DMS53 (cell line): ENCODE measurements around the gene GGA1.

Experiments used
- DNase-seq: peaks from one replicate; lab custom pipeline; 2025; lab: John Stamatoyannopoulos, UW

GGA1 gene

GRCh38 chr22:37674951-37675929 lies 66.6 kb downstream of the GGA1 start, which contains the start of gene LGALS1:
Gene LGALS1 (plus strand): TSS chr22:37675636. CDS start chr22:37675703, 67 bp downstream.
- peak; percentile 23 for DNase-seq

DNA sequence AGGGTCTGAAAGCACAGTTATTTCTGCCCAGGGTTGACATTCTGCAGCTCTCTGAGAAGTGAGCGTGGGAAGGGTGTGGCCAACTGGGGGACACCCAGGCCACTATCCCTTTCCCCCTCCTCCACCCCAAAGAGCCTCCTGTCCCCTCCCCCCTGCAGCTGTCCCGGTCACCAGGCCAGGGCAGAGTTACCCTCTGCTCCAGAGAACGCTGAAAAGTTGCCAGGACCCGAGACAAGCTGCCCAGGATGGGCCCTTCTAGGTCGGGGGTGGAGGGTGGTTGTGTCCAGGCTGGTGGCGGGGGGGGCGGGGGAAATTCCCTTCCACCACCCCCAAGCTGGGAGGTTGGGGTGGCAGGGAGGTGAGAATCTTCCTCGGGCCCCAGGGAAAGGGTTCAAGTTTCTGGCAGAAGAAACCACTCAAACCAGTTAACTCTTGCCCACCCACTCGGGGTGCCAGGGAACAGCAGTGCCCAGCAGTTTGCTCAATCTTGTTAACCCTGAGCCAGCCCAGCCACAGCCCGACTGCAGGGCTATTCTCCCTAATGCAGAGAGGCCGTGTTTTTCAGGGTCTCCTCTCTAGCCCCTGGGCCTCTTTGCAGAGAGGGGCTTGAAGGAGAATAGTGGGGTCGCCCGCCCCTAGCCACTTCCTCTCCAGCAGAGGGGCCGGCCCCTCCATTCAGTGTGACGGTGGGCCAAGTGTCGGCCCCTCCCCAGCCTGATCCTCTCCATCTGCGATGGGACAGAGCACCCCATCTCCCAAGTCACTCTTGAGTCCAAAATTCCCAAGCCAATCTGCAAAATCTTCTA lies 67.5 kb downstream of the GGA1 start:
- no peak for DNase-seq

DNA sequence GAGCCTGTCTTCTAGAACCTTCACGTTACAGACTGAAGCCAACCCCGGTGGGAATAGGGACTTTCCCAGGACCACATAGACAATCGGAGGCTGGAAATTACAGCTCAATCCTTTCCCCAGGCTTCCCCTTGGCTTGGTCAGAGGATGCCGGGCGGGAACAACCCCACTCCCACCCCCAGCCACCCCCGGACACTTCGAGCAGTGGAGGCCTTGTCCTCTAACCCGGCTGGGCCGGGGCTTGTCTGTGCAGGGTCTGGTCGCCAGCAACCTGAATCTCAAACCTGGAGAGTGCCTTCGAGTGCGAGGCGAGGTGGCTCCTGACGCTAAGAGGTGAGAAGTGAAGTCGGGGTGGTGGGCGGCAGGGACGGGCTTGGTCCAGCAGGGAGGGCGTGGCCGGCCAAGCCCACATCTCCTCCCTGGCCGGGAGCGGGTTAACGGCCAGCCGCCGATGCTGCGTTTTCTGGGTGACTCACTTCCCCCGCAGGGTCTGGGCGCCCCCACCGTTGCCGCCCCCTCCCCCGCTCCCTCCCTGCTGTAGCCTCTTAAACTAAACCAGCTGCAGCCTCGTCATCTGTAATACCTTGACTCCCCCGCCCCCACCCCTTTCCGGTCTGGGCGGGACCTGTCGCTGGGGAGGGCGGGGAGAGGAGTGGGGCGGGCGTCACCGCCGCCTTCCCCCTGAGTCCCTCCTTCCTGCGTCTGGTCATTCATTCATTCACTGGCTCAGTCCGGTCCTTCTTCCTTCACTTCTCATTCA lies 68.3 kb downstream of the GGA1 start:
- peak; percentile 85 for DNase-seq

- no peak for DNase-seq
These were observed 68.9 kb downstream of the GGA1 start for GRCh38 chr22:37677493-37677974.

DNA sequence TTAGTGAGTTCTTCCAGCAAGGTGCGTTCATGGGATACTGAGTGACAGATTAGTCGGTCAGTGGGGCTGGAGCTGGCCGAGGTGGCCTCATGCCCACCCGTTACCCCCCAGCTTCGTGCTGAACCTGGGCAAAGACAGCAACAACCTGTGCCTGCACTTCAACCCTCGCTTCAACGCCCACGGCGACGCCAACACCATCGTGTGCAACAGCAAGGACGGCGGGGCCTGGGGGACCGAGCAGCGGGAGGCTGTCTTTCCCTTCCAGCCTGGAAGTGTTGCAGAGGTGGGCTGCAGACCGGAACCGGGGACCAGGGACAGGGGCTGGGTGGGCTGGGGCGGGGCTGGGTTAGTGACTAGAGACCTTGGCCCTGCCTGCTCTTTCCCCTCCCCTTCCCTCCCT lies 69.7 kb downstream of the GGA1 start:
- no peak for DNase-seq

DNA sequence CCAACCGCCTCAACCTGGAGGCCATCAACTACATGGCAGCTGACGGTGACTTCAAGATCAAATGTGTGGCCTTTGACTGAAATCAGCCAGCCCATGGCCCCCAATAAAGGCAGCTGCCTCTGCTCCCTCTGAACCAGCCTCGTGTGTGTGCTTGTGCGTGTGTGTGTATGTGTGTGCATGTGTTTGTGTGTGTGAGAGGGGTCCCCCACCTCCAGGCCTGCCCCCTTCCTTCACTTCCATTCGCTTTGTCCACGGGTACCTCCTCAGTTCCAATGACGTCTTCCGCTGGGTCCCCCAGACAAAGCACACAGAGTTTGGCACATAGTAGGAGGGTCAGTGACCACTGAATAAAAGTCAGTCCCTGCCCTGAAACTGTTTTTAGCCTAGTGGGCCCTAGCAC lies 71.0 kb downstream of the GGA1 start:
- DNase-seq, result no peak

DNA sequence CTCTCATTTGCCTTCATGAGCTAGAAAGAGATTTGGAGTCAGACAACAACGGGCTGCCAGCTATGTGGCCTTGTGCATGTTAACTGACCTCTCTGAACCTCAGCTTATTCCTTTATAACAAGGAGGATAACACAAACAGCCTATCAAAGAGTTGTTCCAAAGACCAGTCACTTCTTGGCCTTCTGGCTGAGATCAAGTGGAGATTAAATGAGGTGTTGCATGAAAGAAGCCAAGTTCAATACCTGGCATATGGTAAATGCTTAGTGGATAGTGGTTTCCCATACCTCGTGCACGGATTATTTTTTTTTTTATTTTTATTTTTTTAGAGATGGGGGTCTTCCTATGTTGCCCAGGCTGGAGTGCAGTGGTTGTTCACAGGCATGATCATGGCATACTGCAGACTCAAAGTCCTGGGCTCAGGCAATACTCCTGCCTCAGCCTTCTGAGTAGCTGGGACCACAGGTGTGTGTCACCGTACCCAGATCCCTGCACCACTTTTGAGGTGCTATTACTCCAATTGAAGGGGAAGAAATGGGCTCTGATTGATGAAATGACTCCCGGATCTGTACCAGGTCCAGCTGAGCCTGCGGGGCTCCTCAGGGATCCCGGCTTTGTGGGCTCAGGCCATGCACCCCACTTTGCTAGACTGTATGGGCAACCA lies 71.7 kb downstream of the GGA1 start:
- no peak for DNase-seq

DNA sequence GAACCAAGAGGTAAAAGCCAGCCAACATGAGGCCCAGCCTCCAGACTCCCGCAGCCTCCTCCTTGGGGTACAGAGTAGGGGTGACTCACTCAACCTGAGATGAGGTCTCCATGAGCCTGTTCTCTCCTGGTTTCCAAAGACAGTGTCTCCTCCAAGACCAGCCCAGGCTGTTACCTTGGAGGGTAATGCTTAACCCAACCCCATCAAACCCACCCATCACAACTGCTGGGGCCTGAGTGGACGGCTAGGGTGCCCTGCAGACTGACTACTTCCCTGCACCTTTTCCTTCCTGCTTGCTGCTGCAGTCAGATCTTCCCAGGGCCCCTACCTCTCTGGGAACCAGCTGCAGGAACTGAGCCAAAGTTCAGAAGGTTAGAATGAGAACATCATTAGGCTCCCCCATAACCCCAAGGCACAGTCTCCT lies 72.4 kb downstream of the GGA1 start:
- DNase-seq, result no peak

DNA sequence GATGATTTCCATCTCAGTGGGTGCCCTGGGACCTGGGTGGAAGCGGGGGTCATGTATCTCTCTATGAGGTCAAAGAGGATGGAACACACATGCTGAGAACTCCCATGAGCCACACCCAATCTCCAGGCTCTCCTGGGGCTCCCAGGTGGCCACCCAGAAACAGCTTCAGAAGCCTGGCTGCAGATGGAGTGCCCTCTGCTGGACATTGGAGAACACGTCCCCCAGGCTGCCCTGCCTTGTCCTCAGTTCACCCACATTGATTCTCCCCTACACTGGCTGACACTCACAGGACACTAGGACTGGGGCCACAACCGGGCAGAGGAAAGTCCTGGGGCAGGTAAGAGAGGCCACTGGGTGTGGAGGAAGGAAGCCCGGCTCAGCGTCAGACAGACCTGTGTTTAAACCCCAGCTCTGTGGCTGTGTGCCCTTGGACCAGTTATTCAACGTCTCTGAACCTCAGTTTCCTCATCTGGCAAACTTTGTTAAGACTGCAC lies 73.0 kb downstream of the GGA1 start:
- DNase-seq, result peak; percentile 69
